Activated naive CD4-positive, alpha-beta T cell treated with anti-CD3 and anti-CD28 coated beads, Interleukin-2, amount 50 U/mL, for 16 hours (primary cell): Measurements from ENCODE around the gene HSD17B4.
"Not testable (repeated sequence)": the region's sequence is repeated elsewhere in the genome, so short reads cannot be mapped to it uniquely, and the experiment has no call there.

Experiments used
- DNase-seq: peaks from one replicate; pipeline ENCODE4 v3.0.0-alpha.2; 2020

The HSD17B4 gene

DNA sequence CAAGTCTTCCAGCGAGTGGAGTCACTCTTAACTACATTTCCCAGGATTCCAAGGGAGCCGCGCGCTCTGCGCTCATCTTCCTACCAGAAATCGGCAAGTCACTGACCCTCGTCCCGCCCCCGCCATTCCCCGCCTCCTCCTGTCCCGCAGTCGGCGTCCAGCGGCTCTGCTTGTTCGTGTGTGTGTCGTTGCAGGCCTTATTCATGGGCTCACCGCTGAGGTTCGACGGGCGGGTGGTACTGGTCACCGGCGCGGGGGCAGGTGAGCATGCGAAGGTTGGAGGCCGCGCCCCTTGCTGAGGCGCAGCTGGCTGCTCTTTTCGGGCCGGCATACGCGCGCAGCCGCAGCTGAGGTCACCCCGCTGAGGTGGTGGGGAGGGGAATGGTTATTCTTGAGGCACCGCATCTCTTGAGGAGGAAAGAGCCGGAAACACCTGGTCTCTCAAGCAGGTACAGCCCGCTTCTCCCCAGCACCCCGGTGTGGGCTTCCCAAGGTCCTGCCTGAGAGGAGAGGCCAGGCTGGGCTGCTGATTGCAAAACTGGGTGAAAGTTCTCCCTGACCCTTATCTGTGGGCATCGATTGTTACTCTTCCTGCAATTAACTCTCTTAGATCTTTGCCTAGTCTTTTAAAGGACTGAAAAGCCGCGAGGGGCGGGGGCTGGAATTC is at the start of gene HSD17B4:
Gene HSD17B4 (plus strand): TSS at position 125 of the 667 bp plus-strand sequence. CDS start 79 bp downstream, at position 204.
- DNase-seq, result peak; percentile 82

- DNase-seq, result no peak
These were observed 49.7 kb upstream of the HSD17B4 start for GRCh38 chr5:119402555-119402954.

GRCh38 chr5:119404033-119404432 is 48.3 kb upstream of the HSD17B4 start:
- no peak for DNase-seq

GRCh38 chr5:119405419-119405818 is 46.9 kb upstream of the HSD17B4 start:
- no peak for DNase-seq

- no peak for DNase-seq
These were observed 45.7 kb upstream of the HSD17B4 start for GRCh38 chr5:119406551-119407110.

DNA sequence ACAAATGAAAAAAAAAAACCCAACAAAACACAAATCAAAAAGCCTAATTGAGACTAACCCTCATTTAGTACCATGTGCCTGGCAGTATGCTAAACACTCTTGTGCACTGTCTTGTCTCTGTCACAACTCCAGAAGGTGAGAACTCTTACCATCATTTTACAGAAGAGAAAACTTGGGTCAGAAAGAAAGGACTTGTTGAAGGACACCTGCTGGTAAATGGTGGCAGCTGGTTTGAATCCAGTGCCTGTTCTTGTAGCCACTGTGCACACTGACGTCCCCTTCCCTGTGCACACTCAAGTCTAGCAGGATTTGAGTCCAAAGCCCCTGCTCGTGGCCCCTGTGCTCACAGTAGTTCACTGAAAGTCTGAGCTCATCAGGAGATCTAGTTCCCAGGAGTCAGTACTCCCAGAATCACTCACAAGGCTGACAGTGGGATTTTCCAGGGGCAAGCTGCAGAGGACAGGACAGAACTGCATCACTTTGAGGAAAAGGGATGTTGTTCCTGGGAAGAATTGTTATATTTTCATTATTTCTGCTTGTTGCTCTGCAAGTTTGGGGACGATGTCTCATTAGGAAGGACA is 43.0 kb upstream of the HSD17B4 start:
- DNase-seq, result no peak

DNA sequence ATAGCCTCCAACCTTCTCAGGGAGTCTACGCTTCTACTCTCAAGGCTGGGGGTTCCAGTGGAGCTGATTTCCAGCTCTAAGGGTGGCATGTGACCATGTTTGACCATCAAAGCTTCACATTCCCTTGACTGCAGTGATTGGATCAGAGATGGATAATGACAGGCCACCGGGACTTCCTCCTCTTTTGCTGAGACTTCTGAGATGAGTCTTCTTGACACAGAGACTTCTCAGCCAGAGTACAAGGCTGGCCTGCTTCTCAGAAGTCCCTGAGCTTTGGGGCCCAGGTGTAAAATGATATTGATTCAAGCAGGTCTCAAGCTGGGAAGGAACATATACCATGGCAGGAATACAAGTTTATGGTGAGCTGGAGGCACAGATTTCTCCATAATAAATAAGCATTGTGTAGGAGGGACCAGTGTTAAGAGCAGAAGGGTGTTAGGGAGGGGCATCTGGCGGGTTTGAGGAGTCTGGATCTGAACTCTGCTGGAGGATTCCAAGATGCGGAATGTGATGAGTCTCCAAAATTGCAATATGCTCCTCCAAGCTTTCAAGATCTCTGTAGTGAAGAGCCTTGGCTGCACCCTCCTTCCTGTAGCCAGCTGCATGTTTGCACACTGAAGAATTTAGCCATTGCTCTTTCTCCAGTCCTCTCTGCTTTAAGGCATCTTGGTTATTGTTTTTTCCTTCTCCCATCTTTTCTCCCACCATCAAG is 41.7 kb upstream of the HSD17B4 start:
- DNase-seq, result no peak

DNA sequence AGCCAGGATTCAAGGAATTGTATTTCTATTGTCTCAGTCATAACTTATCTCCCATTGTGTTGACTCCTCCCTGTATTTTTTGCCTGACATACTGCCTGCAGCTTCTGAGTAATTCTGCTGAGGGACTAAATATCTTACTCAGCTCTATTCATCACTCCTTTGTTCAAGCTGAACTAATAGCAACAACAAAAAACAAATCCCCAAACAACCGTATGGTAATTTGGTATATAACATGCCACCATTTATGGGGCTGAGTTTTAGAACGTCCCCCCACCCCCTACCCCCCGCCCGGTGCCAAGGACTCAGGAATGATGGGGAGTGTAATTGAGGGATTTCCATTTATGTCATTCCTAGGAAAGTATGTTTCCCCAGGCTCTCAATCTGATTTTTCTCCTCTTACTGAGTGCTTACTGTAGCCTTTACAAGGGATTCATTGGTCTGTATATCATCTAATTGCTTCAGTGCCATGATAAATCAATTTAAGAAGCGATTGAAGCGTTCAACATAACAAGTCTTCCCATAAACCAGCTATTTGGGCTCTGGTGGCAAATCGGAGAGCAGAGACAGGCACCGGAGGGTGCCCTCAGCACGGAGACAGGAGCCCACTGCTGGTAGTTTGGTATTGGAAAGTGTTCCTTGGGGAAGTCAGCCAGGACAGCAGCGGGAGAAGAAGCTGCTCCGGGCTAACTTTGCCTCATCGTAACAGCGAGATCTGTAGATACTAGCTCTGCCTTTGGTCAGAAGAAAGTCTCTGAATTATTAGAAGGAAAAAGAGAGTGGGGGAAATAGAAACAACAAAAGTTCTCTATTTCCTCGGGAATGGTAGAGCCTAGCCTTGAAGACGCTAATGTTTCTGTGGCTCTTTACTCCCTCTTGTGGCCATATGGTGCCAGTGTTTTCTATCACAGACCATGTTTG is 40.7 kb upstream of the HSD17B4 start:
- DNase-seq, result peak; percentile 31

DNA sequence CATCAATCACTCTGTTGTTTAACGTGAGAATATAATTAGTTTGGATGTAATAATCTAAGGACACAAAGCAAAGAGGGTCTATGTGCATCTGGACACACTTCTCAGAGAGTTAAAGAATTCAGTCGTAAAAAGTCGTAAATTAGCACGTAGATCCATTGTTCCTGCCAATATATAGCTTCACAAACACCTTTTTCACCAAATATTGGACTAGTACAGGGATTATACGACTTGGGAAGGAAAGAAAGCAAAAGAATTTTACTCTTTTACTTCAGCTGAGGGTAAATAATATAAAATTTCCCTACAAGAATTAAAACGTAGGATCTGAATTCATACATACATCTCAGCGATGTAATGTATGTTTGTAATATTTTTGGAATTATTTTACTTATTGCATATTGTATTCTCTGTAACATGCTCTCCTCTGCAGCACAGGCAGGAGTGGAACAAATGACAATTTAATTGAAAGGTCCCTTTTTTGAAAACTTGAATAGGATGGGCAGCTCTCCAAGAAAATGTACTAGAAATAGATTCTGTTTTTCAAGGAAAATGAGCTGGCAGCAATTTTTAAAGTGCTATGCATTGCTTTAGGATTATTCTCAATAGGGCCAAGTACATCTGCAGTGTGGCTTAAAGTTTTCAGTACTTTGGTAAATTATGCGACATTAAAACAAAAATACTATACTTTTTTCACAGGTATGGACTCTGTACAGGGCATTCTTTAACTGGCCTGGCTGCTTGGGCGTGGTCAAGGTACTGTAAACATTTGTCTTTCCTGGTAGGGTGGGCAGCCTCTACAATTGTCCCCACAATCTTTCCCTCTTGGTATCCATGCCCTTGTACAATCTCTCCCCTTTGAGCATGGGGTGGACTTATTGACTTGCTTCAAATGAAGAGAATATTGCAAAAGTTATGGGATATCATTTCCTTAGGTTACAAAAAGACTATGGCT is 39.7 kb upstream of the HSD17B4 start:
- no peak for DNase-seq

DNA sequence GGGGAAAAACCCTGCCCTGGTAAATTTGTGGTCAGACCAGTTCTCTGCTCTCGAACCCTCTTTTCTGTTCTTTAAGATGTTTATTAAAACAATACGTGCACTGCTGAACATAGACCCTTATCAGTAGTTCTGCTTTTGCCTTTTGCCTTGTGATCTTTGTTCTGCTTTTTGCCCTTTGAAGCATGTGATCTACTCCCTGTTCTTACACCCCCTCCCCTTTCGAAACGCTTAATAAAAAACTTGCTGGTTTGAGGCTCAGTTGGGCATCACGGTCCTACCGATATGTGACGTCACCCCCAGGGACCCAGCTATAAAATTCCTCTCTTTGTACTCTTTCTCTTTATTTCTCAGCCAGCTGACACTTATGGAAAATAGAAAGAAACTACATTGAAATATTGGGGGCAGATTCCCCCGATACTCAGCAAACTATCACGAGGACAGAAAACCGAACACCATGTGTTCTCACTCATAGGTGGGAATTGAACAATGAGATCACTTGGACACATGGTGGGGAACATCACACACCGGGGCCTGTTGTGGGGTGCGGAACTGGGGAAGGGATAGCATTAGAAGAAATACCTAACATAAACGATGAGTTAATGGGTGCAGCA is 38.1 kb upstream of the HSD17B4 start:
- not testable (repeated sequence) for DNase-seq

DNA sequence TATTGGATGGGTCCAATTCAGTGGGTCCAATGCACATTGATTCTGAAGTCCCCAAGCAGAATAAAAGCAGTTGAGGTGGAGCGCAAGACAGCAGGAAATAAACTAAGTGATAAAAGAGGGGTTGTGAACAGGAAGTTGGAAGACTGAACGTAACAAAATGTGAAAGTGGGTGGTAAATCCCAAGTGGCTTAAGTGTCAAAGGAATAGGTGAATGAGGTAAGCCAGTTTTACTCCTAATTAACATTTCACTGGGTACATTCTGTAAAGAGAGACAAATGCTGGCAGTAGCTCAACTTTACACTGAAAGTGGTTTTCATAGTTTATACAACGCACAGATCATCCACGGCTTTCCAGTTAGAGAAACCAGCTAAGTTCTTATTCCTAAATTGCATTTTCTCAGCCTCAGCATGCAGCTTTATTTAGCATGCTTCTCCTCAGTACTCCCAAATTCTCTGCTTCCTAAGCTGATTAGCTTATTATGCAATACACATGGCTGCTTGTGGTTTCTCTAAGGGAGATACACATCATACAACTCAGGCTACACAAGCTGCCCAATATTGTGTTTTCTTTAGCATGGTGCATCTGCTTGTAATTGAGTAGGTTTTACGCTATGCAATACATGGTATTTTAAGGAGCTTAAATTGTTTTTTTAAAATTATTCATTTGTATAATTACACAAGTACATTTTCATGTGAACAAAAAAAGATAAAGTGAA is 34.2 kb upstream of the HSD17B4 start:
- DNase-seq, result no peak

DNA sequence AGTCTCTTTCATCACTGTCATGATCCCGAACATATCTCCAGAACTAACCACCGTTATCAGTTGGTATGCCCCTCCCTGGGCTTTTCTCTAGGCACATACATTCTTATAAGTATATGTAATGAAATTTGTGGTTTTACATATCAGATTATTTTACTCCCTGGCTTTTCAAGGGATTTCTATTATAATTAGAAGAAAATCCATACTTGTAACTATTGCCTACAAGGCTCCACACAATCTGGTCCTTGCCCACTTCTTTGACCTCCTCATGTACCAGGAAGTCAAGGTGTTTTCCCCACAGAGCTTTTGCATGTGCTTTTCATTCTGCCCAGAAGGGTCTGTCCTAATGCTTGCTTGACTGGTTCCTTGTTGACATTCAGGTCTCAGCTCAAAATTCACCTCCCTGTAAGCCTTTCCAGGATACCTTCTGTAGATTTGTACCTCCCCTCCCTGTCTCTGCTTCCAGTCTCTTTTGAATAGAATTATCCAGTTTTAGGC is 33.6 kb upstream of the HSD17B4 start:
- DNase-seq, result no peak

DNA sequence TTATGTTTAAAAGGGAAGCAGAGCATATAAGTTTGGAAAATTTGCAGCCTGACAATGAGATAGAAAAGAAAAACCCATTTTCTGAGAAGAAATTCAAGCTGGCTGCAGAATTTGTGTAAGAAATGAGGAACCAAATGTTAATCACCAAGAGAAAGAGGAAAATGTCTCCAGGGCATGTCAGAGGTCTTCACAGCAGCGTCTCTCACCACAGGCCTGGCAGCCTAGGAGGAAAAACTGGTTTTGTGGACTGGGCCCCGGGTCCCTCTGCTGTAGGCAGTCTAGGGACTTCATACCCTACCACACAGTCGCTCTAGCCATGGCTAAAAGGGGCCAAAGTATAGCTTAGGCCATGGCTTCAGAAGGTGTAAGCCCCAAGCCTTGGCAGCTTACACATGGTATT is 32.1 kb upstream of the HSD17B4 start:
- no peak for DNase-seq

GRCh38 chr5:119426057-119426456 is 26.2 kb upstream of the HSD17B4 start:
- DNase-seq, result no peak

DNA sequence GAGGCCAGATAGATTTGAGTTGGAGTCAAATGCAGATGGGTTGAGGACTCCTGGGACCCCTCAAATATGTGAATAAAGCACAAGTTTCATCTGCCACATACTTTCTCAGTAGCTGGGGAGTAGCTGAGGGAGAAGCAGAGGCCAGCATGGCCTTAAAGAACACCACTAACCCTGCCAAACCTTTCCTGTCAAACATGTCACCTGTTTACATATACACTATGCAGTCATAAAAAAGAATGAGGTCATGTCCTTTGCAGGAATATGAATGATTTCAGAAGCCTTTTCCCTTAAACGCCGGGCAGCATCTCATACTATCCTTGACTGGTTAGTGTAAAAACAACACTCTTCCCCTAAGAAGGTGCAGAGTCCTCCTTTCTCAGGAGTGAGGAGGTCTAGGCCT is 25.2 kb upstream of the HSD17B4 start:
- no peak for DNase-seq

DNA sequence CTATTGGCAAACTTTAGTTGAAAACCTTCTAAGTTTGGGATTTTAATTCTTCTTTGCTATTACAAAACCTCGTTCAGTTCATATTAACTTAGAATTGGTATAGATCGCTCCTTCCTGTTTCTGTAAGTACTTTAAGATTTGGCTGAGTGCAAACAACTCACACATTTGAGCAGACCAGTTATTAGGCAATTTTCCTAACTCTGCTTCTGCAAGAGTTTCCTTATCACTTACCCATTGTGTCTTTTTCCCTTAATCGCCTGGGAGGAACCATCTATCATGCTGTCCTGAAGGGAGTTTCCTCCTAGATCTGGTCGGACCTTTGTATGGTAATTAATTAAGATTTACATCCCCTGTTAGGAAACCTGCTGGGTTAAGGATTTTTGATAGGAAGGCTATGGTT is 24.7 kb upstream of the HSD17B4 start:
- DNase-seq, result not testable (repeated sequence)

GRCh38 chr5:119428166-119428565 is 24.1 kb upstream of the HSD17B4 start:
- DNase-seq, result not testable (repeated sequence)

- not testable (repeated sequence) for DNase-seq
These were observed 23.7 kb upstream of the HSD17B4 start for GRCh38 chr5:119428574-119428973.

- not testable (repeated sequence) for DNase-seq
These were observed 19.5 kb upstream of the HSD17B4 start for GRCh38 chr5:119432674-119433237.
